IMR-90 (cell line): ENCODE data around the gene DDHD1.

Experiments
- CTCF ChIP-seq: conservative IDR thresholded peaks from 2 replicates; pipeline ENCODE4 v1.5.1; 2012; ENCODE audit warnings: mild to moderate bottlenecking, low read depth, low read length, improper control_type of control experiment
- MAZ ChIP-seq: IDR thresholded peaks from 2 replicates; pipeline ENCODE4 v1.6.1; 2012; ENCODE audit warnings: low read depth, mild to moderate bottlenecking, low read length, improper control_type of control experiment, moderate library complexity, borderline replicate concordance
- POLR2A ChIP-seq: IDR thresholded peaks from 2 replicates; pipeline ENCODE4 v1.6.1; 2012; ENCODE audit warnings: mild to moderate bottlenecking, low read depth, low read length

GRCh38 chr14:53110096-53110495 lies 43.0 kb downstream of the DDHD1 start:
- TF ChIP-seq CTCF, result no peak
- TF ChIP-seq MAZ, result no peak
- TF ChIP-seq POLR2A, result no peak
